ENCODE measurements around the gene LRP11. TPM values are rescaled to one million over a fixed set of nuclear protein-coding genes. Genes with fewer than 3 reads are reported as not detected.
"Not testable (repeated sequence)": the region's sequence is repeated elsewhere in the genome, so short reads cannot be mapped to it uniquely, and the experiment has no call there.

Gene LRP11
- total and polyA plus RNA-seq, 4 donors: 18.0 to 39.3 (median 33.9) TPM

DNA sequence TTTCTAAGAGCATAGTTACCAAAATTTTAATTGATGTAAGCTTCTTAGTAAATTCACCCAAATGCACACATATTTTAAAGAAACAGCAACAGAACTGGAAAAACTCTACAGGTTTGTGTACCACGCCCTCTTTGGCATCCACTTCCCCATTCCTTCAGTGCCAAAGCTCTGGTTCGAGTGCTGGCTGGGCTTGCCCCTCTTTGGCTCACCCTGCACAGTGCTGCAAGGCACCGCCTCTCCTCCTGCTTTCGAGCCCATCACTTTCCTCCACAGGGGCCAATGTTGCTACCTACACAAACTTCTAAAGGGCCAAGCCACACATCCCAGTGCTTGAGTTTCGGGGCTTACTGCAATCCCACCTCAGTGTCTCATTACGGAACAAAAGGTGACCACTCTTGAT, 9.6 kb downstream of the LRP11 start:
- Histone ChIP-seq H3K27me3 (ENCODE audit: control insufficient read depth, insufficient read depth, low read length) (no peaks in the 10 kb centered on the region), H3K36me3 (ENCODE audit: control insufficient read depth, insufficient read depth, low read length) (peaks cover 4% of the 10 kb centered on the region), H3K4me1 (ENCODE audit: control insufficient read depth, insufficient read depth, low read length) (no peaks in the 10 kb centered on the region), H3K4me3 (ENCODE audit: low read depth, low read length) (no peak overlapping the region), H3K27ac (ENCODE audit: low read depth, low read length) (no peak overlapping the region), H3K9me3 (ENCODE audit: control insufficient read depth, insufficient read depth, low read length) (no peaks in the 10 kb centered on the region)
- 78% methylated on average over 6 of the region's 6 CpGs for WGBS (ENCODE audit: insufficient coverage)
- no peak for DNase-seq (ENCODE audit: low read depth in 4 of 6, low spot score in 6 of 6)

DNA sequence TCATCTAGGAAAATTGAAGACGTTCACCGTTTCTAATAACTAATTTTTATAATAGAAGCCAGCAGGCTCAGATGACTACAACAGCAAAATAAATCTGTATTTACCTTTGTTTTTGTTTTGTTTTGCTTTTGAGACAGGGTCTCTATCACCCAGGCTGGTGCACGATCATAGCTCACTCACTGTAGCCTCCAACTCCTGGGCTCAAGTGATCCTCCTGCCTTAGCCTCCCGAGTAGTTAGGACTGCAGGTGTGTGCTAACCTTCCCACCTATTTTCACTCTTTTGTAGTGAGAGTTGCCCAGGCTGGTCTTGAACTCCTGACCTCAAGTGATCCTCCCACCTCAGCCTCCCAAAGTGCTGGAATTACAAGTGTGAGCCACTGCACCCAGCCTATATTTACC, 10.1 kb downstream of the LRP11 start:
- not testable (repeated sequence) for H3K27ac ChIP-seq (ENCODE audit: low read depth, low read length); H3K9me3 ChIP-seq (ENCODE audit: control insufficient read depth, insufficient read depth, low read length); H3K27me3 ChIP-seq (ENCODE audit: control insufficient read depth, insufficient read depth, low read length); H3K36me3 ChIP-seq (ENCODE audit: control insufficient read depth, insufficient read depth, low read length); H3K4me1 ChIP-seq (ENCODE audit: control insufficient read depth, insufficient read depth, low read length); H3K4me3 ChIP-seq (ENCODE audit: low read depth, low read length); DNase-seq (ENCODE audit: low read depth in 4 of 6, low spot score in 6 of 6)
- 86% methylated on average over 1 of the region's 4 CpGs for WGBS (ENCODE audit: insufficient coverage)

DNA sequence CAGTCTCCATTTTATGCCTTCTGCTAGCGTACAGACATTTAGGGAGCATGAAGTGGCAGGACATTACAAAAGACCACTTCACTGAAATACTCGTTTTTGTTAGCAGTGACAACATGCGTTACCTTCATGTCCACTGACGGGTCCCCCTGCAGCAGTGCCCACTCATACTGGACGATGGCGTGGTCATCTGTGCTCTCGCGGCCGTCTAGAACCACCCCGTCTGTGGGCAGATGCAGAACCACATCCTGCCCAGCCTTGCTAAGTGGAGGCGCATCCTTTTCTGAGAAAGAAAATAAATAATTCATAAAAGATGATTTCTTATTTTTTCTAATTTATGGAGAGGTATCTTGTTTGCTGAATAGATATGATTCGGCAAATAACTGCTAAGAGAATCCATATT, 11.3 kb downstream of the LRP11 start:
- Histone ChIP-seq H3K27ac (ENCODE audit: low read depth, low read length) (no peak overlapping the region), H3K36me3 (ENCODE audit: control insufficient read depth, insufficient read depth, low read length) (peaks cover 4% of the 10 kb centered on the region), H3K27me3 (ENCODE audit: control insufficient read depth, insufficient read depth, low read length) (no peaks in the 10 kb centered on the region), H3K4me1 (ENCODE audit: control insufficient read depth, insufficient read depth, low read length) (no peaks in the 10 kb centered on the region), H3K9me3 (ENCODE audit: control insufficient read depth, insufficient read depth, low read length) (no peaks in the 10 kb centered on the region), H3K4me3 (ENCODE audit: low read depth, low read length) (no peak overlapping the region)
- WGBS (ENCODE audit: insufficient coverage): 96% methylated on average over 5 of the region's 12 CpGs
- no peak for DNase-seq (ENCODE audit: low read depth in 4 of 6, low spot score in 6 of 6)

DNA sequence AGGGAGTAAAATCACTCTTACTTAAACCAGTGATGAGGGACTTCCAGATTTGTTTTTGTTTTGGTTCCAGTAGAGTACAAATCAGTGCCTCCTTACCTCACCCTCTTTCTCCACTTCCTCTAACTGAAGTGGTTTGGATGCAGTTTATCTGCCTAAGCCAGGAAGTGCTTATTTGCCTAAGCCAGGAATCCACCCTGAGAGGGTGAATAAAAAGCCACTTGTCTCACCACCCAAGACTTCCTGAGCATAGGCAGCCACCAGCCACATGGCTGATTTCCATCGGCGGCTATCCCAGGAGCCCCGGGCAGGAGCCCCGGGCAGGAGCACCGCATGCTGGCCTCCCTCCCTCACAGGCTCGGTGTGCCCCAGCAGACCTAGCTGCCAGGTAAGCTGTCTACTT, 12.0 kb downstream of the LRP11 start:
- Histone ChIP-seq H3K9me3 (ENCODE audit: control insufficient read depth, insufficient read depth, low read length) (no peaks in the 10 kb centered on the region), H3K4me3 (ENCODE audit: low read depth, low read length) (no peak overlapping the region), H3K4me1 (ENCODE audit: control insufficient read depth, insufficient read depth, low read length) (peaks cover under 1% of the 10 kb centered on the region), H3K27ac (ENCODE audit: low read depth, low read length) (no peak overlapping the region), H3K27me3 (ENCODE audit: control insufficient read depth, insufficient read depth, low read length) (no peaks in the 10 kb centered on the region), H3K36me3 (ENCODE audit: control insufficient read depth, insufficient read depth, low read length) (peaks cover 4% of the 10 kb centered on the region)
- WGBS (ENCODE audit: insufficient coverage): 93% methylated on average over 5 of the region's 6 CpGs
- no peak for DNase-seq (ENCODE audit: low read depth in 4 of 6, low spot score in 6 of 6)

DNA sequence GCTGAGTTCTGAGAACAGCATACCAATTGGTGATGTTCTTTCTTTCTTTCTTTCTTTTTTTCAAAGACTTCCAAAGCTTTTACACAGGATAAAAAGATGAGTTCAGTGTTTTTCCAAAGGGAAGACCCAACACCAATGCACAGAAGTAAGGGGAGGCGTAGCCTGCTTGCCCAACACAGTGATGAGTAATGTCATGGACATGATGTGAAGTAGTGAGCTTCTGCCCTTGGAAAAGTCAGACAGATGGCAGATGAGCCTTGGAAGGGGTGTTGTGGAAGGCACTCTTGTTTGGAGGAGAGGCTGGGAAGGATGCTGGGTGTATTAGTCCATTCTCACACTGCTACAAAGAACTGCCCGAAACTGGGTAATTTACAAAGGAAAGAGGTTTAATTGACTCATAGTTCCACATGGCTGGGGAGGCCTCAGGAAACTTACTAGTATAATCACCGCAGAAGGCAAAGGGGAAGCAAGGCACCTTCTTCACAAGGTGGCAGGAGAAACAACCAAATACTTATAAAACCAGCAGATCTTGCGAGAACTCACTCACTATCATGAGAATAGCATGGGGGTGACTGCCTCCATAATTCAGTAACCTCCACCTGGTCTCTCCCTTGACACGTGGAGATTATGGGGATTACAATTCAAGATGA, 12.6 kb downstream of the LRP11 start:
- H3K4me3 ChIP-seq (ENCODE audit: low read depth, low read length): no peak overlapping the region

DNA sequence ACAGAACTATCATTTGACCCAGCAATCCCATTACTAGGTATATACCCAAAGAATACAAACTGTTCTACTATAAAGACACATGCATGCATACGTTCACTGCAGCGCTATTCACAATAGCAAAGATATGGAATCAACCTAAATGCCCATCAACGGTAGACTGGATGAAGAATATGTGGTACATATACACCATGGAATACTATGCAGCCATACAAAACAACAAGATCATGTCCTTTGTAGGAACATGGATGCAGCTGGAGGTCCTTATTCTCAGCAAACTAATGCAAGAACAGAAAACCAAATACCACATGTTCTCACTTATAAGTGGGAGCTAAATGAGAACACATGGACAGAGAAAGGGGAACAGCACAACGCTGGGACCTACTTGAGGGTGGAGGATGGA, 15.8 kb downstream of the LRP11 start:
- H3K27ac ChIP-seq (ENCODE audit: low read depth, low read length); H3K27me3 ChIP-seq (ENCODE audit: control insufficient read depth, insufficient read depth, low read length); DNase-seq (ENCODE audit: low read depth in 4 of 6, low spot score in 6 of 6); H3K4me3 ChIP-seq (ENCODE audit: low read depth, low read length); H3K9me3 ChIP-seq (ENCODE audit: control insufficient read depth, insufficient read depth, low read length); H3K4me1 ChIP-seq (ENCODE audit: control insufficient read depth, insufficient read depth, low read length): not testable (repeated sequence)
- H3K36me3 ChIP-seq (ENCODE audit: control insufficient read depth, insufficient read depth, low read length): peaks cover 12% of the 10 kb centered on the region
- no CpG with 5 or more reads among the region's 4 CpGs for WGBS (ENCODE audit: insufficient coverage)

More for the DNA sequence above, 12.6 kb downstream of the LRP11 start:
- Histone ChIP-seq H3K9me3 (ENCODE audit: control insufficient read depth, insufficient read depth, low read length) (no peaks in the 10 kb centered on the region), H3K4me1 (ENCODE audit: control insufficient read depth, insufficient read depth, low read length) (peaks cover 4% of the 10 kb centered on the region), H3K36me3 (ENCODE audit: control insufficient read depth, insufficient read depth, low read length) (peaks cover 4% of the 10 kb centered on the region), H3K27ac (ENCODE audit: low read depth, low read length) (no peak overlapping the region), H3K27me3 (ENCODE audit: control insufficient read depth, insufficient read depth, low read length) (no peaks in the 10 kb centered on the region)
- WGBS (ENCODE audit: insufficient coverage): 100% methylated on average over 1 of the region's 5 CpGs
- DNase-seq (ENCODE audit: low read depth in 4 of 6, low spot score in 6 of 6): no peak

DNA sequence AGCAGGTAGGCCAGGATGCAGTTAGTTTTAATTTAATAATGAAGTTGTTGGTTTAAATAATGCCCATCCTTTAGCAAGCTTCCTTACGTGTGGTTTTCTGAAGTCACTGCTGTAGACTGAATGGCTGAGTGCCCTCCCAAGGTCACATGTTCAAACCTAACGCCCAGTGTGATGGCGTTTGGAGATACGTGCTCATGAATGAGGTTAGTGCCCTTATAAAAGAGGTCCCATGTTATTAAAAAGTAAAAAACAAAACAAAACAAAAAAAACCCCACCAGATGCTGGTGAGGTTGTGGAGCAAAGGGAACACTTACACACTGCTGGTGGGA, 16.3 kb downstream of the LRP11 start:
- no peaks in the 10 kb centered on the region for H3K27me3 ChIP-seq (ENCODE audit: control insufficient read depth, insufficient read depth, low read length)
- H3K4me1 ChIP-seq (ENCODE audit: control insufficient read depth, insufficient read depth, low read length): peaks cover 4% of the 10 kb centered on the region
- WGBS (ENCODE audit: insufficient coverage): no CpG with 5 or more reads among the region's 4 CpGs
- DNase-seq (ENCODE audit: low read depth in 4 of 6, low spot score in 6 of 6): no peak
- no peak overlapping the region for H3K27ac ChIP-seq (ENCODE audit: low read depth, low read length)
- H3K4me3 ChIP-seq (ENCODE audit: low read depth, low read length): no peak overlapping the region
- H3K36me3 ChIP-seq (ENCODE audit: control insufficient read depth, insufficient read depth, low read length): peaks cover 16% of the 10 kb centered on the region
- no peaks in the 10 kb centered on the region for H3K9me3 ChIP-seq (ENCODE audit: control insufficient read depth, insufficient read depth, low read length)

DNA sequence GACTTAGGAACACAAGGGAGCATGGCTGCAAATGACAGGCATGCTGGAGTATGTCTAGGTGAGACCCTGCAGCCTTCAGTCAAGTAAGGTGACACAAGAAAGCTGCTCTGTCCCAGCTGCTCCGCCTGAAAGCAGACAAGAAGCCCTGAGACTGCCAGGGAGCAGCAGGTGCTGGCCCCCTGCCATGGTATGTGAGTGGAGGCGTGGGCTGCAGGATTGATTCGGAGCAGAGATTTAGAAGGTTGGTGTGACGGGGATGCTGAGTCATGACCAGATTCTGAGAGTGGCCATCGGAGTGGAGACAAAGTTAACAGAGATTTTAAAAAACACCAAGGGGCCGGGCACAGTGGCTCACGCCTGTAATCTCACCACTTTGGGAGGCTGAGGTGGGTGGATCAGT, 17.8 kb downstream of the LRP11 start:
- no peak for DNase-seq (ENCODE audit: low read depth in 4 of 6, low spot score in 6 of 6)
- no peaks in the 10 kb centered on the region for H3K27me3 ChIP-seq (ENCODE audit: control insufficient read depth, insufficient read depth, low read length)
- 52% methylated on average over 5 of the region's 7 CpGs for WGBS (ENCODE audit: insufficient coverage)
- H3K9me3 ChIP-seq (ENCODE audit: control insufficient read depth, insufficient read depth, low read length): no peaks in the 10 kb centered on the region
- no peak overlapping the region for H3K4me3 ChIP-seq (ENCODE audit: low read depth, low read length)
- no peak overlapping the region for H3K27ac ChIP-seq (ENCODE audit: low read depth, low read length)
- peaks cover 18% of the 10 kb centered on the region for H3K36me3 ChIP-seq (ENCODE audit: control insufficient read depth, insufficient read depth, low read length)
- H3K4me1 ChIP-seq (ENCODE audit: control insufficient read depth, insufficient read depth, low read length): peaks cover 4% of the 10 kb centered on the region

DNA sequence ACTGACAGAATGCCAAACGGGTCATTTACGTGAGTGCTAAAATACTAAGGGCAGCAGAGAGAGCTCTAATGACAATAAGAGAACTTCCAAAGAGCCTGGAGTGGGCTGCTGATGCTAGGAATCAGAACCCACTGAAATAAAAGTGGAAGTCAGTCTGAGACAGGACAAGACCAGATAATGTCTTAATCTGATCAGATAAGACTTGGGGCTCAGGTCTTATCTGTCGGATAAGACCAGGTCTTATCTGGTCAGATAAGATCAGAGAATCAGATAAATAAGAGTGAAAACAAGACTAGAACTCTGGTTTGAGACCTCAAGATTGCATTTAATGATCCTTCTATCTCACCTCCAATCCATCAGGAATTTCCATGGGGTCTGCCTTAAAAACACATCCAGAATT, 18.6 kb downstream of the LRP11 start:
- 92% methylated on average over 2 of the region's 3 CpGs for WGBS (ENCODE audit: insufficient coverage)
- no peak overlapping the region for H3K27ac ChIP-seq (ENCODE audit: low read depth, low read length)
- peaks cover 25% of the 10 kb centered on the region for H3K36me3 ChIP-seq (ENCODE audit: control insufficient read depth, insufficient read depth, low read length)

DNA sequence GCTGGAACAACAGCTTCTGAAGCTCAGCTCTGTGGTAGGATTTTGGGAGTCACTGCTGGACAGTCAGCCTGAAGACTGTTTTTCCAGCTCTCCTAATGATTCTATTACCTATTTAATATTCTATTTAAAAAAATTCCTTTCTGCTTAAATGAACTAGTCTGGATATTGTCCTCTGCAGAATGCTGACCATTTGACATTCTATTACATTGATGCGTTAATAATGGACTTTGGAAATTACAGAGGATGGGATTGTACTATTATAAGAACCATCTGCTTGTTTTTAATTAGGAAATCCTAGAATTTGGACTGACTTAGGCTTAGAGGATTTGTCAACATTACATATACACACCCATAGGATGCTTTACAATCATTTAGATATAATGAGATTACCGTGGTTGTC, 19.7 kb downstream of the LRP11 start:
- no CpG with 5 or more reads among the region's 2 CpGs for WGBS (ENCODE audit: insufficient coverage)
- no peak overlapping the region for H3K27ac ChIP-seq (ENCODE audit: low read depth, low read length)
- H3K4me3 ChIP-seq (ENCODE audit: low read depth, low read length): no peak overlapping the region
- no peaks in the 10 kb centered on the region for H3K27me3 ChIP-seq (ENCODE audit: control insufficient read depth, insufficient read depth, low read length)
- peaks cover 9% of the 10 kb centered on the region for H3K4me1 ChIP-seq (ENCODE audit: control insufficient read depth, insufficient read depth, low read length)
- no peak for DNase-seq (ENCODE audit: low read depth in 4 of 6, low spot score in 6 of 6)
- no peaks in the 10 kb centered on the region for H3K9me3 ChIP-seq (ENCODE audit: control insufficient read depth, insufficient read depth, low read length)
- peaks cover 27% of the 10 kb centered on the region for H3K36me3 ChIP-seq (ENCODE audit: control insufficient read depth, insufficient read depth, low read length)

More for the DNA sequence above, 18.6 kb downstream of the LRP11 start:
- Histone ChIP-seq H3K27me3 (ENCODE audit: control insufficient read depth, insufficient read depth, low read length) (no peaks in the 10 kb centered on the region), H3K4me1 (ENCODE audit: control insufficient read depth, insufficient read depth, low read length) (peaks cover 8% of the 10 kb centered on the region), H3K4me3 (ENCODE audit: low read depth, low read length) (no peak overlapping the region), H3K9me3 (ENCODE audit: control insufficient read depth, insufficient read depth, low read length) (no peaks in the 10 kb centered on the region)
- DNase-seq (ENCODE audit: low read depth in 4 of 6, low spot score in 6 of 6): no peak

All from spinal cord (tissue), 10 donors.